Gastroesophageal sphincter (tissue), 4 donors: ENCODE data around the gene DCTPP1. TPM values are rescaled to one million over a fixed set of nuclear protein-coding genes. Genes with fewer than 3 reads are reported as not detected.
A peak's percentile ranks its signal among the peaks of the same experiment; 100 is the strongest.

Source experiments
- ATAC-seq: fragments of 150-250 bp; one replicate; pipeline ENCODE4 v1.9.1; 2016; ENCODE audit warnings: mild to moderate bottlenecking, moderate library complexity
- H3K27ac ChIP-seq, 4 donors: fragments of 200-600 bp; sonication (generic) in 3 of 4; 1 replicate in 3 of 4; 2 replicates in 1 of 4; pipeline ENCODE4 v1.5.1; 2016 to 2019
- H3K27me3 ChIP-seq: fragments of 200-600 bp; sonication (generic); one replicate; pipeline ENCODE4 v1.5.1; 2019
- H3K36me3 ChIP-seq, 2 donors: fragments of 200-600 bp; sonication (generic); one replicate each; pipeline ENCODE4 v1.5.1; 2019; ENCODE audit warnings: control low read depth in 1 of 2
- H3K4me1 ChIP-seq, 3 donors: fragments of 200-600 bp; sonication (generic); 1 replicate in 2 of 3; 2 replicates in 1 of 3; pipeline ENCODE4 v1.5.1; 2016 to 2019; ENCODE audit warnings: control low read depth in 2 of 3
- H3K4me3 ChIP-seq, 2 donors: fragments of 200-600 bp; sonication (generic); one replicate each; pipeline ENCODE4 v1.5.1; 2019; ENCODE audit warnings: mild to moderate bottlenecking in 1 of 2, moderate library complexity in 1 of 2
- H3K9me3 ChIP-seq, 3 donors: fragments of 200-600 bp; sonication (generic); one replicate each; pipeline ENCODE4 v1.5.1; 2017 to 2019; ENCODE audit warnings: control low read depth in 2 of 3
- EP300 ChIP-seq: sonication (generic); formaldehyde crosslinking; IDR thresholded peaks from one replicate; pipeline ENCODE4 v1.6.1; 2017; ENCODE audit warnings: antibody characterized with exemption, mild to moderate bottlenecking
- POLR2A ChIP-seq, 2 donors: fragments of 450-650 bp; IDR thresholded peaks; one replicate each; pipeline ENCODE4 v1.6.1; 2017; ENCODE audit warnings: antibody characterized with exemption in 2 of 2, mild to moderate bottlenecking in 2 of 2, moderate library complexity in 1 of 2
- POLR2AphosphoS5 ChIP-seq: sonication (generic); formaldehyde crosslinking; IDR thresholded peaks from one replicate; pipeline ENCODE4 v1.6.1; 2017; ENCODE audit warnings: antibody characterized with exemption
- WGBS, 2 donors: methylation state at CpG; one replicate each; pipeline ENCODE4 v1.1.5; 2018; ENCODE audit warnings: low coverage in 1 of 2; 5-methylcytosine and 5-hydroxymethylcytosine counted together
- total RNA-seq, 4 donors: library from RNA; depleted of rRNA; stranded (reverse); fragments of >200 nt; gene quantifications; one replicate each; pipeline ENCODE4 v1.1.0, GENCODE V29; 2016
- TF ChIP-seq, protein P1 (sequence below), 4 experiments: fragments of 200-600 bp in 2 of 4; fragments of 450-650 bp in 2 of 4; sonication (generic) in 1 of 4; IDR thresholded peaks; one replicate each; pipeline ENCODE4 v1.5.1; 2017 to 2019; ENCODE audit warnings: antibody characterized with exemption in 4 of 4, mild to moderate bottlenecking in 2 of 4, moderate library complexity in 2 of 4

Gene DCTPP1
- total RNA-seq, 4 donors from 2014 or later: 10.9 to 17.4 (median 13.8) TPM

DNA sequence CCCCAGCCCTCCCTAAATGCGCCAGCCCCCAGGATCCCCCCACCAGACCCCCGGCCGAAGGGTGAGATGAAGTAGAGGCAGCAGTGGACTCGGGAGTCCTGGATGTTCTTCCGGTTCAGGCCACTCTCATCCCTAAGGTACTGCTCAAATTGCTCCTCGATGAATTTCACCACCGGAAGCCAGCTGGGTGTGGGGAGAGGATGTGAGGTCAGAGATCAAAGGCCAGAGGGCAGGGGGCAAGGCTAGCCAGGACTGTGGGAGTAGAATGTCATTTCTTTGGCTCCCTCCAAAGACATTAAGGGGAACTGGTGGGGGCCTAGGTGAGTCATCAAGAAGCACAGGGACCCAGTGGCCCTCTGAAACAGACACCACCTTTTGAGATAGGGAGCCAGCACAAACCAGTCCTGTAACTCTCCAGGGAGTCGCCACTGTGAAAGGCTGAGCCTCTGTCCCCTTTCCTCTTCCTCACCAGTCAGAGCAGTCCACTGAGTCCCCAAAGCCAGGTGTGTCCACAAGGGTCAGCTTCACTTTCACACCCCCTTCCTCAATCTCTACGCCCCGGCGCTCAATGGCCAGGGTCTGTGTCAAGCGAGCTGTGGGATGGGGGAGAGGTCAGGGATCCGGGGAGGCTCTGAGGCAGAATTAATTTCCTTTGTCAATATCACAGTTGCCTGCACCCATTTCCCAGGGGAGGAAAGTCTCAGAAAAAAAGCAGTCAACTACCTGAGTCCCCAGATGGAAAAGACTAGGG, 48.4 kb downstream of the DCTPP1 start:
- Histone ChIP-seq H3K27ac (peak overlapping the region in 2 of 4 donors; percentile 12 to 35), H3K4me1 (peaks cover 0 to 49% (median 10%) of the 10 kb centered on the region in 3 donors), H3K9me3 (no peaks in the 10 kb centered on the region), H3K4me3 (no peak overlapping the region), H3K36me3 (no peaks in the 10 kb centered on the region), H3K27me3 (no peaks in the 10 kb centered on the region)
- TF ChIP-seq, protein P1, sequence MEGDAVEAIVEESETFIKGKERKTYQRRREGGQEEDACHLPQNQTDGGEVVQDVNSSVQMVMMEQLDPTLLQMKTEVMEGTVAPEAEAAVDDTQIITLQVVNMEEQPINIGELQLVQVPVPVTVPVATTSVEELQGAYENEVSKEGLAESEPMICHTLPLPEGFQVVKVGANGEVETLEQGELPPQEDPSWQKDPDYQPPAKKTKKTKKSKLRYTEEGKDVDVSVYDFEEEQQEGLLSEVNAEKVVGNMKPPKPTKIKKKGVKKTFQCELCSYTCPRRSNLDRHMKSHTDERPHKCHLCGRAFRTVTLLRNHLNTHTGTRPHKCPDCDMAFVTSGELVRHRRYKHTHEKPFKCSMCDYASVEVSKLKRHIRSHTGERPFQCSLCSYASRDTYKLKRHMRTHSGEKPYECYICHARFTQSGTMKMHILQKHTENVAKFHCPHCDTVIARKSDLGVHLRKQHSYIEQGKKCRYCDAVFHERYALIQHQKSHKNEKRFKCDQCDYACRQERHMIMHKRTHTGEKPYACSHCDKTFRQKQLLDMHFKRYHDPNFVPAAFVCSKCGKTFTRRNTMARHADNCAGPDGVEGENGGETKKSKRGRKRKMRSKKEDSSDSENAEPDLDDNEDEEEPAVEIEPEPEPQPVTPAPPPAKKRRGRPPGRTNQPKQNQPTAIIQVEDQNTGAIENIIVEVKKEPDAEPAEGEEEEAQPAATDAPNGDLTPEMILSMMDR (IDR thresholded peaks at IDR 0.05): no peak
- TF ChIP-seq POLR2A (IDR thresholded peaks at IDR 0.05) (no peak), POLR2AphosphoS5 (no peak), EP300 (no peak)
- WGBS, 2 donors: 59 to 90% methylated on average over 3 to 5 of the region's 13 CpGs
- ATAC-seq: no peak

DNA sequence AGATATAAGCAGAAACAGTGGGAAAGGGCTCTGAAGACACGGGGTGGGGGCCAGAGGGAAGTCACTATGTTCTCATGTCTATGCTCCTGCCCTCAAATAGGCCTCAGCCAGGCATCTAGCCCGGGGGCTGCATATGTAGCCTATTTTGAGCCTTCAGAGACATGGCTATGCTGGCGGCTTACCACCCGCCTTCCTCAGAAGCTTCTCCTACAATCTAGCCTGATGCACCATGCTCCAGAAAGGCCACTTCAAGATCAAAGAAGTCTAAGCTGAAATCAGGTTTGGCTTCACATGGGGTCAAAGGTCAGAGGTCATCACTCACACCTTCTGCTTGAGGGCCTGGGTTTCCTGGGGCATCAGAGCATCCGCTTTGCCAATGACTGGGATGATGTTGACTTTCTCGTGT, 49.0 kb downstream of the DCTPP1 start:
- no peaks in the 10 kb centered on the region for H3K9me3 ChIP-seq
- H3K27me3 ChIP-seq: no peaks in the 10 kb centered on the region
- H3K27ac ChIP-seq: peak overlapping the region in 2 of 4 donors; percentile 12 to 35
- H3K36me3 ChIP-seq: no peaks in the 10 kb centered on the region
- H3K4me1 ChIP-seq: peaks cover 0 to 51% (median 10%) of the 10 kb centered on the region in 3 donors
- ATAC-seq: no peak
- no peak overlapping the region for H3K4me3 ChIP-seq
- TF ChIP-seq POLR2A (IDR thresholded peaks at IDR 0.05) (no peak), POLR2AphosphoS5 (no peak), EP300 (no peak)
- TF ChIP-seq, protein P1 (IDR thresholded peaks at IDR 0.05): no peak
- WGBS, 2 donors: 68 to 80% methylated on average over 2 to 4 of the region's 6 CpGs

DNA sequence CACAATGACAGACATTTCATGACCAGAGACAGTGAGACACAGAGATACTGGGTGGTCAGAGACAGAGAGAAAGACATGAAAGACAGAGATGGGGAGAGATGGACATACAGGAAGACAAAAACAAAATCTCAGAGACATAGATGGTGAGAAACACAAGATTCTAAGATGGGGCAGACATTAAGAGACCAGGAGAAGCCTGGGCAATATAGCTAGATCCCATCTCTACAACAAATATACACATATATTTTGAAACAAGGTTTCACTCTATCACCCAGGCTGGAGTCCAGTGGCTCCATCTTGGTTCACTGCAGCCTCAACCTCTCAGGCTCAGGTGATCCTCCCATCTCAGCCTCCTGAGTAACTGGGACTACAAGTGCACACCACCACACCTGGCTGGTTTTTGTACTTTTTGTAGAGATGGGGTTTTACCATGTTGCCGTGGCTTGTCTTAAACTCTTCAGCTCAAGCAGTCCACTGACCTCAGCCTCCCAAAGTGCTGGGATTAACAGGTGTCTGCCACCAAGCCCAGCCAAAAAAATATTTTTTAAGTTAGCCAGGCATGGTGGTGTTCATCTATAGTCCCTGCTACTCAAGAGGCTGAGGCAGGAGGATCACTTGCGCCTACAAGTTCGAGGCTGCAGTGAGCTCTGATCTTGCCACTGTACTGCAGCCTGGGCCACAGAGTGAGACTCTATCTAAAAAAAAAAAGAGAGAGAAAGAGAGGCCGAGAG, 49.6 kb downstream of the DCTPP1 start:
- Histone ChIP-seq H3K36me3 (no peaks in the 10 kb centered on the region), H3K4me1 (peaks cover 0 to 51% (median 10%) of the 10 kb centered on the region in 3 donors), H3K27ac (peak overlapping the region in 1 of 4 donors; percentile 100), H3K27me3 (no peaks in the 10 kb centered on the region), H3K4me3 (no peak overlapping the region), H3K9me3 (no peaks in the 10 kb centered on the region)
- no peak for TF ChIP-seq POLR2A (IDR thresholded peaks at IDR 0.05)
- no peak for TF ChIP-seq POLR2AphosphoS5
- TF ChIP-seq EP300: no peak
- TF ChIP-seq, protein P1 (IDR thresholded peaks at IDR 0.05): no peak
- ATAC-seq: no peak
- 90 to 100% methylated on average over 1 to 4 of the region's 4 CpGs for WGBS, 2 donors

DNA sequence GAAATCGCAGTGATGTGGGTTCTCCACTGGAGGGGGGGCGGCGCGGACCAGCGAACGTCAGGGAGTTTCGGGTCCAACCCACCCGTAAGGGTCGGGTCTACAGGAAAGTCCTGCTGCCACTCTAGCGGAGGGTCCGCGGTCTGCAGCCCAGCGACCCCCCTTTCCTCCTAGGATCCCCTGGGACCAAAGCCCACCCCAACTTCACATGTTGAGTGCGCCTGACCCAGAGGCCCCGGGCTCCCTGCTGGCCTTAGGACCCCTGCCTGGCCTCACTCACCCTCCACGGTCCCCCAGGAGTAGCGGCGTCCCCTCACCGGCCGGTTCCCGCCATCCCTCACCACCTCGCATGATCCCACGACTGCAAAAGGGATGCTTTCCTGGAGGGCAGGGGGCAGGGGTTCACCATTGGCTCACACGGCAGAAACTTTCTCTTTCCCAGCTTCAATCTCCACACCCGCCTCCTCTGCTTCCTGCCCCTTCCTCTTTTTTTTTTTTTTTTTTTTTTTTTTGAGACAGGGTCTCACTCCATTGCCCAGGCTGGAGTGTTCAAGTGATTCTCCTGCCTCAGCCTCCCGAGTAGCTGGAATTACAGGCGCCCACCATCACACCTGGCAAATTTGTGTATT, 50.6 kb downstream of the DCTPP1 start:
- Histone ChIP-seq H3K27me3 (no peaks in the 10 kb centered on the region), H3K9me3 (no peaks in the 10 kb centered on the region), H3K36me3 (no peaks in the 10 kb centered on the region), H3K4me1 (peaks cover 0 to 51% (median 10%) of the 10 kb centered on the region in 3 donors), H3K4me3 (peak overlapping the region; percentile 44 to 68), H3K27ac (peak overlapping the region; percentile 83 to 100 (median 99))
- TF ChIP-seq, protein P1 (IDR thresholded peaks at IDR 0.05): no peak
- ATAC-seq: no peak
- 47% methylated on average over 10 of the region's 27 CpGs; no CpG with 5 or more reads in 1 of the 2 donors for WGBS, 2 donors
